NCI-H82 treated with DMSO at 0.1 percent for 48 hours (cell line): ENCODE data around the gene SETD1A.
"Not testable (repeated sequence)": the region's sequence is repeated elsewhere in the genome, so short reads cannot be mapped to it uniquely, and the experiment has no call there.

Experiments used
- DNase-seq: peaks from one replicate; lab custom pipeline; 2025; ENCODE audit not compliant: unreplicated experiment; lab: John Stamatoyannopoulos, UW

Gene SETD1A

DNA sequence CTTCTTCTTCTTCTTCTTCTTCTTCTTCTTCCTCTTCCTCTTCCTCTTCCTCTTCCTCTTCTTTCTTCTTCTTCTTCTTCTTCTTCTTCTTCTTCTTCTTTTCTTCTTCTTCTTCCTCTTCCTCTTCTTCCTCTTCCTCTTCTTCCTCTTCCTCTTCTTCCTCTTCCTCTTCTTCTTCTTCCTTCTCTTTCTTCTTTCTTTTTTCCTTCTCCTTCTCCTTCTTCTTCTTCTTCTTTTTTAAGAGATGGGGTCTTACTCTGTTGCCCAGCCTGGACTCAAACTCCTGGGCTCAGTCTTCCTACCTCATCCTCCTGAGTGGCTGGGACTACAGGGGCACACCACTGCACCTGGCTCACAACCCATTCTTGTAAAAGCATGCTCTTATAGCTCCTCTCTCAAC lies 55.7 kb downstream of the SETD1A start:
- DNase-seq, result not testable (repeated sequence)

DNA sequence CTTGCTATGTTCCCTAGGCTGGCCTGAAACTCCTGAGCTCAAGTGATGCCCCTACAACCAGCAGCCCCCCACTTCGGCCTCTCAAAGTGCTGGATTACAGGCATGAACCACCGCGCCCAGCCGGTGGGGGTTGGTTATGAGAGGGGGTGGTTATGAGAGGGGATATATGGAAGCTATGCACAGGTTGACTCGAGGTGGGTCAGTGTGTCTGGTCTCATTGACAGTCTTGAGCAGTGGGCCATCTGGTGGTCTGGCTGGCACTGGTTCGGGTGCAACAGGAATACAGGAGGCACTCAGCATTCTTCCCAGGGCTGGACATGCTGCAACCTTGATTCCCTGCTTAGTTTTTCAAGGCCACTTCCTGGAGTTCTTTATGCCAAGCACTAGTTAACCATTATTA lies 58.5 kb downstream of the SETD1A start:
- no peak for DNase-seq

- DNase-seq, result not testable (repeated sequence)
These were observed 60.2 kb downstream of the SETD1A start for GRCh38 chr16:31017756-31018155.

DNA sequence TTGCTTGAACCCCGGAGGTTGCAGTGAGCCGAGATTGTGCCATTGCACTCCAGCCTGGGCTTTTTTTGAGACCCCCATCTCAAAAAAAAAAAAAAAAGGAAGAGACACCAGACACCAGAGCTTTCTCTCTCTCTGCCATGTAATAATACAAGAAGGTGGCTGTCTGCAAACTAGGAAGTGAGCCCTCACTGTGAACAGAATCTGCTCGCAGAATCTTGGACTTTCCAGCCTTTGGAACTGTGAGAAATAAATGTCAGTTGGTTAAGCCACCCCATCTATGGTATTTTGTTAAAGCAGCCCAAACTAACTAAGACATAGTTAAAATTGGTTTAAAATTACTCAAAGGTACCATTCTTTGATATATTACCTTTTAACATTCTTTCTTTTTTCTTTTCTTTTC lies 63.0 kb downstream of the SETD1A start:
- no peak for DNase-seq

GRCh38 chr16:31022544-31023251 lies 65.1 kb downstream of the SETD1A start:
- no peak for DNase-seq

DNA sequence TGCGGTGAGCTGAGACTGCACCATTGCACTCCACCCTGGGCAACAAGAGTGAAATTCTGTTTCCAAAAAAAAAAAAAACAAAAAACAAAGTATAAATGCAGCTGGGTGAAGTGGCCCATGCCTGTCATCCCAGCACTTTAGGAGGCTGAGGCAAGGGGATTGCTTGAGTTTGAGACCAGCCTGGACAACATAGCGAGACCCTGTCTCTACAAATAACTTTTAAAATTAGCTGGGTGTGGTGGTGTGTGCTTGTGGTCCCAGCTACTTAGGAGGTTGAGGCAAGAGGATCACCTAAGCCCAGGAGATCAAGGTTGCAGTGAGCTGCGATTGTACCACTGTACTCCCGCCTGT lies 65.7 kb downstream of the SETD1A start:
- DNase-seq, result no peak

DNA sequence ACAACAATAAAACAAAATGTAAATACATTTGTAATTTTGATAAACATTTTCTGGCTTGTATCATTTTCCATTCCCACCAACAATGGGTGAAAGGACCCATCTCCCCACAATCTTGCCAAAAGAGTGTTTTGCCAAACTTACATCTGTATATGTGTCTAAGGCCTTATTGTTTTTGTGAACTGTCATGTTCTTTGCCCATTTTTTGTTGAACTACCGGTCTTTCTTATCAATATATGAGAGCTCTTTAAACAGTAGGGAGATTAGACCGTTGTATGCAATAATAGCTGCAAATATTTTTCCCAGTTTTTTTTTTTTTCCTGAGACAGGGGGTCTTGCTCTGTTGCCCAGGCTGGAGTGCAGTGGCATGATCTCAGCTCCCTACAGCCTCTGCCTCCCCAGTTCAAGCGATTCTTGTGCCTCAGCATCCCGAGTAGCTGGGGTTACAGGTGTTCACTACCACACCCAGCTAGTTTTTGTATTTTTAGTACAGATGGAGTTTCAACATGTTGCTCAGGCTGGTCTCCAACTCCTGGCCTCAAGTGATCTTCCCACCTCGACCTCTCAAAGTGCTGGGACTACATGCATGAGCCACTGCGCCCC lies 66.2 kb downstream of the SETD1A start:
- DNase-seq, result no peak

DNA sequence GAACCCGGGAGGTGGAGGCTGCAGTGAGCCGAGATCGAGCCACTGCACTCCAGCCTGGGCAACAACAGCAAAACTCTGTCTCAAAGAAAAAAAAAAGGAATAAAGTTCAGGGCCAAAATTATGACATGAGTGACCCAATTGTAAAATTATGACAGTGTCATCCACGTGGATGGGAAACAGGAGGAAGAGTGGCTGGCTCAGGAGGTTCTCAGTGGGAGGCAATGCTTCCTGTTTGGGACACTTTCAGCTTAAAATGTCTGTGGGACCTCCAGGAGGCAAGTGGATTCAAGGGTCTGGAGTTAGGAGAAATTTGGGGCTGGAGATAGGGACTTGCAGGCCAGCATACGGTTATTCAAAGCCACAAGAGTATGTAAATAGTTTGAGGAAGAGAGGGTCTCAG lies 67.8 kb downstream of the SETD1A start:
- no peak for DNase-seq

DNA sequence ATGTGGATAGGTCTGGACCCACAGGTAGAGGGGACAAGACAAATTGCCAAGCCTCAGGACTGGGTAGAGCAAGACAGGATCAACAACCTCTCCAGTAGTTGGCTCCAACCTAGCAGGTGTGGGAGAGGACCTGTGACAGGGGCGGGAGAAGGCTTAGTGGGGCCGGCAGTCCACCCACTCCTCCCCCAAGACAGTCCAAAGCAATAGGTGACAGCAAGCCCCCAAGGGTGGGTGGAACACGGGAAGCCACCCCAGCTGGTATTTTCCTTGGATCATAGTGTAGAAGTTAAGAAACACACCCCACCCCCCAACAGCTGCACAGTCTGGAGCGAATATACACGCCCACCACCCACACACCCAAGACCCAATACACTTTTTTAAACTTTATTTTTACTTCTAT lies 71.7 kb downstream of the SETD1A start:
- no peak for DNase-seq

GRCh38 chr16:31031276-31031675 lies 73.7 kb downstream of the SETD1A start:
- DNase-seq, result no peak

GRCh38 chr16:31032736-31033708 lies 75.5 kb downstream of the SETD1A start, which contains the start of gene STX4:
TSS of gene STX4 (plus strand) at chr16:31033558. CDS start at chr16:31033806, 248 bp downstream.
- DNase-seq, result peak; percentile 72

- DNase-seq, result peak; percentile 46
These were observed 76.3 kb downstream of the SETD1A start for GRCh38 chr16:31033709-31034492.
